BJ (cell line): ENCODE measurements around the gene RPS29. TPM values are rescaled to one million over a fixed set of nuclear protein-coding genes. Genes with fewer than 3 reads are reported as not detected.

Experiments used
- CTCF ChIA-PET: fragments of 350-600 bp; formaldehyde crosslinking; extraction: SDS; loops from one replicate; lab custom pipeline; 2021; ENCODE audit warnings: antibody characterized with exemption, inconsistent platforms; lab: Yijun Ruan, JAX
- POLR2A ChIA-PET: fragments of 300-600 bp; sonication (Branson Sonifier 250); formaldehyde crosslinking; extraction: SDS; loops from one replicate; lab custom pipeline; 2021; ENCODE audit warnings: antibody characterized with exemption; lab: Charles Lee
- DNase-seq: peaks from one replicate; pipeline ENCODE4 v3.0.0-alpha.2; 2011; ENCODE audit warnings: low read depth
- H3K27me3 ChIP-seq: 2 replicates; pipeline ENCODE4 v1.6.0; 2011; ENCODE audit warnings: low read length; ENCODE audit not compliant: control insufficient read depth, insufficient read depth
- H3K36me3 ChIP-seq: 2 replicates; pipeline ENCODE4 v1.5.1; 2011; ENCODE audit warnings: low read length; ENCODE audit not compliant: control insufficient read depth, insufficient read depth
- H3K4me3 ChIP-seq: 2 replicates; pipeline ENCODE4 v1.5.1; 2011; ENCODE audit warnings: low read depth, mild to moderate bottlenecking, control low read depth, low read length
- CTCF ChIP-seq: IDR thresholded peaks from 2 replicates; pipeline ENCODE4 v1.5.1; 2011; ENCODE audit warnings: low read depth, mild to moderate bottlenecking, control low read depth, inconsistent platforms, low read length, moderate library complexity; ENCODE audit not compliant: insufficient read depth
- polyA plus RNA-seq: library from polyadenylated mRNA; depleted of rRNA; stranded (reverse); fragments of >200 nt; gene quantifications from 2 replicates; pipeline ENCODE4 v1.2.3, GENCODE V29; 2011

RPS29 gene
- polyA plus RNA-seq, 1 experiment, result 4,331 TPM

DNA sequence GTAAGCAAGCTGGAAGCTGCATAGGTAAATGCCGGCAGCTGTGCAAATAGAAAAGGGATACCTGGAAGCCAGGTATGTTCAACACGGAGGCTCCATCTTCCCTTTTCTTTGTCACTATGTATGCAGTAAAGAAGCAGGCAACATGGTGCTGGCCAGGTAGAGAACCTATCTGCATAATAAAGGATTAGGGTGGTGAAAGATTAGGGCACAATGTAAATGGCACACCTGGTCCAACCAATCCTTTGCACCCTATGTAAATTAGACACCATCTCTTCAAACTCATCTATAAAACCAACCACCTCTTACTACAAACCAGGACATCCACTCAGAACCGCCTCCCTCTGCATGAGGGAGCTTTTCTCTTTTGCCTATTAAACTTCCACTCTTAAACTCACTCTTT, 32.3 kb downstream of the RPS29 start:
- no peak overlapping the region for H3K4me3 ChIP-seq
- no peaks in the 10 kb centered on the region for H3K27me3 ChIP-seq
- CTCF ChIA-PET, result interaction anchor here (1.9 kb wide), 1 partner anchor 92 kb away, joined by 6 read pairs; no protein-coding TSS in a partner anchor
- DNase-seq, result no peak
- H3K36me3 ChIP-seq, result no peaks in the 10 kb centered on the region
- TF ChIP-seq CTCF, result no peak
- POLR2A ChIA-PET, result interaction anchor here (0.7 kb wide), 1 partner anchor 234 kb away, joined by 5 read pairs; no protein-coding TSS in a partner anchor

- no peak for TF ChIP-seq CTCF
- ChIA-PET POLR2A (no interaction called here), CTCF (interaction anchor here (0.6 to 1.9 kb wide), 2 partner anchors 91 to 247 kb away, joined by 5 to 6 read pairs; no protein-coding TSS in a partner anchor)
- Histone ChIP-seq H3K36me3 (no peaks in the 10 kb centered on the region), H3K4me3 (no peak overlapping the region), H3K27me3 (no peaks in the 10 kb centered on the region)
- DNase-seq, result no peak
Measured at GRCh38 chr14:49553106-49553505, 33.1 kb downstream of the RPS29 start.

GRCh38 chr14:49551569-49551968, 34.6 kb downstream of the RPS29 start:
- DNase-seq, result no peak
- no peaks in the 10 kb centered on the region for H3K36me3 ChIP-seq
- no peak overlapping the region for H3K4me3 ChIP-seq
- TF ChIP-seq CTCF, result no peak
- POLR2A ChIA-PET, result no interaction called here
- no peaks in the 10 kb centered on the region for H3K27me3 ChIP-seq
- CTCF ChIA-PET, result interaction anchor here (1.3 to 3.1 kb wide), 2 partner anchors 54 to 90 kb away, joined by 3 to 15 read pairs; no protein-coding TSS in a partner anchor

GRCh38 chr14:49550286-49551184, 35.6 kb downstream of the RPS29 start:
- Histone ChIP-seq H3K4me3 (no peak overlapping the region), H3K36me3 (no peaks in the 10 kb centered on the region), H3K27me3 (no peaks in the 10 kb centered on the region)
- ChIA-PET CTCF (interaction anchor here (0.6 to 3.1 kb wide), 6 partner anchors 20 to 90 kb away, joined by 3 to 15 read pairs (median 3); no protein-coding TSS in a partner anchor), POLR2A (interaction anchor here (0.6 kb wide), 1 partner anchor 47 kb away, joined by 4 read pairs; no protein-coding TSS in a partner anchor)
- peak; percentile 32 for TF ChIP-seq CTCF
- no peak for DNase-seq

GRCh38 chr14:49549881-49550280, 36.3 kb downstream of the RPS29 start:
- Histone ChIP-seq H3K36me3 (no peaks in the 10 kb centered on the region), H3K27me3 (no peaks in the 10 kb centered on the region), H3K4me3 (no peak overlapping the region)
- ChIA-PET POLR2A (interaction anchor here (0.6 kb wide), 1 partner anchor 46 kb away, joined by 4 read pairs; no protein-coding TSS in a partner anchor), CTCF (interaction anchor here (1.3 to 3.1 kb wide), 4 partner anchors 20 to 89 kb away, joined by 3 to 15 read pairs (median 4); no protein-coding TSS in a partner anchor)
- peak; percentile 9 for DNase-seq
- no peak for TF ChIP-seq CTCF
